Glutamatergic neuron (in vitro differentiated cells): ENCODE data around the gene PRKAG2. TPM values are rescaled to one million over a fixed set of nuclear protein-coding genes. Genes with fewer than 3 reads are reported as not detected.
A peak's percentile ranks its signal among the peaks of the same experiment; 100 is the strongest.

ENCODE experiments used
- DNase-seq: peaks from one replicate; pipeline ENCODE4 v3.0.0; 2022
- H3K27ac Mint-ChIP-seq: one replicate; pipeline ENCODE4 v1.8.0; 2020; ENCODE audit warnings: mild to moderate bottlenecking, mixed read lengths, inconsistent platforms; ENCODE audit not compliant: unreplicated experiment
- H3K27me3 Mint-ChIP-seq: one replicate; pipeline ENCODE4 v1.8.0; 2020; ENCODE audit warnings: mild to moderate bottlenecking, moderate library complexity, mixed read lengths, inconsistent platforms; ENCODE audit not compliant: unreplicated experiment
- H3K36me3 Mint-ChIP-seq: one replicate; pipeline ENCODE4 v1.8.0; 2020; ENCODE audit warnings: mild to moderate bottlenecking, mixed read lengths, inconsistent platforms; ENCODE audit not compliant: unreplicated experiment
- H3K4me1 Mint-ChIP-seq: one replicate; pipeline ENCODE4 v1.8.0; 2020; ENCODE audit warnings: mild to moderate bottlenecking, low read depth, mixed read lengths, inconsistent platforms; ENCODE audit not compliant: unreplicated experiment
- H3K4me3 Mint-ChIP-seq: one replicate; pipeline ENCODE4 v1.8.0; 2020; ENCODE audit warnings: mild to moderate bottlenecking, mixed read lengths, inconsistent platforms; ENCODE audit not compliant: unreplicated experiment
- H3K9me3 Mint-ChIP-seq: one replicate; pipeline ENCODE4 v1.8.0; 2020; ENCODE audit warnings: mild to moderate bottlenecking, moderate library complexity, mixed read lengths, inconsistent platforms; ENCODE audit not compliant: unreplicated experiment
- total RNA-seq: library from RNA; stranded (reverse); fragmentation: NEBNext Ultra II Directional; extraction: Animal tissue kit (Norgen Biotek cat#: 25700); gene quantifications from one replicate; pipeline ENCODE4 v1.2.1, GENCODE V29; 2021; ENCODE audit not compliant: unreplicated experiment
- TF ChIP-seq, protein P1 (sequence below): fragments of 200-600 bp; sonication (generic); IDR thresholded peaks from one replicate; pipeline ENCODE4 v1.5.0; 2021; ENCODE audit not compliant: partially characterized antibody, unreplicated experiment

PRKAG2 gene
- total RNA-seq, 1 donor from 2014 or later = 24.7 TPM

DNA sequence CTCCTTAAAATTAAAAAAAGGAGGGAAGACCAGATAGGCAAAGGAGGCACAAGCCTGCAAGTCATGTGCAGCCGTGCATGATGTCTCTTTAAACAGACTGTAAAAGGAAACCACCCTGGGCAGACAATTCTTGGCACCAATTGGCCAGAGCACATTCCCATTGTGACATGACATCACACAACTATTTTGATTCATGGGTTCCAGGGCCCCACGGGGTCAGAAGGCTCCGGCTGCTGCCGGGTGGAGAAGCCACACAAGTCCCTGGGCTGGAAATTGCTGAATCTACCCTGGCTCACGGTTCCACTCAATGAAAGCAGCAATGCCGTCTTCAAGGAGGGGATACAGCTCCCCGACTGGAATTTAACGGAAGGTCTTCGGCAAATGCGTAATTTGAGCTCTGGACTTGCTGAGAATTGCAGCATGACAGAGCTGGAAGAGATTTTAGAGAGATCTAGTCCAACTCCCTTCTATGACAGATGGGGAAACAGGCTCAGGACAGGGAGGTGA lies 140.5 kb downstream of the PRKAG2 start:
- TF ChIP-seq, protein P1, sequence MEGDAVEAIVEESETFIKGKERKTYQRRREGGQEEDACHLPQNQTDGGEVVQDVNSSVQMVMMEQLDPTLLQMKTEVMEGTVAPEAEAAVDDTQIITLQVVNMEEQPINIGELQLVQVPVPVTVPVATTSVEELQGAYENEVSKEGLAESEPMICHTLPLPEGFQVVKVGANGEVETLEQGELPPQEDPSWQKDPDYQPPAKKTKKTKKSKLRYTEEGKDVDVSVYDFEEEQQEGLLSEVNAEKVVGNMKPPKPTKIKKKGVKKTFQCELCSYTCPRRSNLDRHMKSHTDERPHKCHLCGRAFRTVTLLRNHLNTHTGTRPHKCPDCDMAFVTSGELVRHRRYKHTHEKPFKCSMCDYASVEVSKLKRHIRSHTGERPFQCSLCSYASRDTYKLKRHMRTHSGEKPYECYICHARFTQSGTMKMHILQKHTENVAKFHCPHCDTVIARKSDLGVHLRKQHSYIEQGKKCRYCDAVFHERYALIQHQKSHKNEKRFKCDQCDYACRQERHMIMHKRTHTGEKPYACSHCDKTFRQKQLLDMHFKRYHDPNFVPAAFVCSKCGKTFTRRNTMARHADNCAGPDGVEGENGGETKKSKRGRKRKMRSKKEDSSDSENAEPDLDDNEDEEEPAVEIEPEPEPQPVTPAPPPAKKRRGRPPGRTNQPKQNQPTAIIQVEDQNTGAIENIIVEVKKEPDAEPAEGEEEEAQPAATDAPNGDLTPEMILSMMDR = no peak
- peaks cover 16% of the 10 kb centered on the region for H3K4me1 Mint-ChIP-seq
- peak; percentile 55 for DNase-seq
- H3K9me3 Mint-ChIP-seq = peaks cover 1% of the 10 kb centered on the region
- peaks cover 4% of the 10 kb centered on the region for H3K27me3 Mint-ChIP-seq
- no peaks in the 10 kb centered on the region for H3K36me3 Mint-ChIP-seq
- no peak overlapping the region for H3K4me3 Mint-ChIP-seq
- H3K27ac Mint-ChIP-seq = no peak overlapping the region

DNA sequence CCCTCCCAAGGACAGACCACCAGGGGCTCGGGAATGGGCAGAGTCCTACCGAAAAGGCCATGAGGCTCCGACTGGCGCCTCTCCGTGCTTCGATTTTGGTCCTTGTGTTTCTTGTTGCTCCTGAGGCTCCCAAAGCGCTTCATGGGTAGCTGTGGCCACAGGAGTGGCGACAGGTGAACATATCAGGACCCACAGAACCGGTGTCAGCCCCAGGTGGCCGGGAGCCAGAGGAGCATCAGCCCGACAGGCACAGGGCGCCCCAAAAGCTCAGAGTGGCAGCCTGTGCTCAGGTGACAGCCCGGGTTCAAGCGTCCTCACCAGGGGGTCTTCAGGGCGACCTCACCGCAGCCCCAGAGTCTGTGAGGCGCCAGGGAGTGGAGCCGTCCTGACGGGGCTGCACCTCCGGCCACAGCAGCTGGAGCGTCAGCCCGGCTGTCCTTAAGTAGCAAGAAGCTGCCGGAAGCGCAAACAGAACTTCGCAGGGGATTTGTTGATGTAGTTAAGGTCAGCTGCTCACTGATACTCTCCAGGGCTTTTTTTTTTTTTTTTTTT lies 141.0 kb downstream of the PRKAG2 start:
- H3K27ac Mint-ChIP-seq = no peak overlapping the region
- TF ChIP-seq, protein P1 = no peak
- no peaks in the 10 kb centered on the region for H3K36me3 Mint-ChIP-seq
- peaks cover 1% of the 10 kb centered on the region for H3K9me3 Mint-ChIP-seq
- no peak for DNase-seq
- peaks cover 4% of the 10 kb centered on the region for H3K27me3 Mint-ChIP-seq
- H3K4me1 Mint-ChIP-seq = peaks cover 17% of the 10 kb centered on the region
- no peak overlapping the region for H3K4me3 Mint-ChIP-seq

DNA sequence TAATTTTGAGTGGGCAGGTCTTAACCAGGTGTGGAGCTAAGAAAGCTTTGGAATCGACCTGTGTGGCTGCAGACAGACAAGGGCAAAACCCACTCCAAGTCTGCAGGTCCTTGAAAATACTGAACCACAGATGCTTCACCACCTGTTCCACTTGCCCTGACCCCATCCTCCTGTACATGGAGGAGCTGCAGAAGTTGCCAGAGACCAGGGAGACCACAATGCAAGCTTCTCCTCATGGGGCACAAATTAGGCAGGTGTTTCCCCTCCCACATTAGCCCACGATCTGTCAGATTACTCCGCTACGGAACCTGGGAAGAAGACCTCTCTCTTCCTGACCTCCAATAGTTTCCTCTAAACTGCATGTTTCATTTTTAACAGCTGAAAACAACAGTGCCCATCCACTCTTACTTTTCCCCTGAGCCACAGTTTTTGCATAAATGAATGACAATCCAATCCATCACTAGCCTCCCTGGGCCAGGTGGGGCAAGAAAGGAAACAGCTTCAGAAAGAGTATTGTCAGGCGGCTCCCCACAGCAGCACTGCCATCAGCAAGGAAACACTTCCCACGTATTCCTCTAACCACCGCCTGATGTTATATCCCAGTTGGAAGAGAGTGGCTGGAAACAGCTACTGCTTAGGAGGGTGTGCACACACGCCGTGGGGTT lies 141.6 kb downstream of the PRKAG2 start:
- Mint-ChIP-seq H3K4me3 (no peak overlapping the region), H3K27me3 (peaks cover 4% of the 10 kb centered on the region), H3K9me3 (peaks cover 1% of the 10 kb centered on the region), H3K4me1 (peaks cover 16% of the 10 kb centered on the region), H3K27ac (peak overlapping the region; percentile 12), H3K36me3 (no peaks in the 10 kb centered on the region)
- TF ChIP-seq, protein P1 = no peak
- no peak for DNase-seq

DNA sequence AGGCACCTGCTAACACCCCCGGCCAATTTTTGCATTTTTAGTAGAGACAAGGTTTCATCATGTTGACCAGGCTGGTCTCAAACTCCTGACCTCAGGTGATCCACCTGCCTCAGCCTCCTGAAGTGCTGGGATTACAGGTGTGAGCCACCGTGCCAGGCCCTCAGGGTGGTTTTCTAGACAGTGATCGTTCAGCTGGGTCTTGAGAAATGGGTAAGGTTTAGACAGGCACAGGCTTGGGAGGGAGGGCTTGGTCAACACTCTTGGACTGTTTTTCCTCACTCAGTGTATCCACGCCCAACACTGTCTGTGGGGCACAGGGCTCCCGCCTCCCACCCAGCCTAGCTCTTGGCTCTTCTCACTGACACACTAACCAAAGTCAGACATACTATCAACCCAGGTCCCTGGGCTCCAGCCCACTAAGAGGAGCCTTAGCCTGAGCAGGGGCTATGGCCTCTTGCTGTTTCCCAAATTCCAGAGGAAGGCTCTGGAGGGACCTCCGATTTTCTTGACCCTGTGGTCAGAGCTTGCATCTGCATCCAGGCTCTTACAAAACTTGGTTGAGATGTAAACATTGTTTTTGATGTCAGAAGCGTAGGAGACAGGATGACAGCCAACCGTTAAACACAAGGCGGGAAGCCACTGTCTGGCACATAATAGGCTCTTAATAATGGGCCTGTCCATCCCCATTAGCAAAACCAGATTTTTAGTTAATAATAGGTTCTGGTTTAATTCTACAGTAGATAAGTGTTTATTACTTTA lies 143.9 kb downstream of the PRKAG2 start:
- Mint-ChIP-seq H3K4me3 (no peak overlapping the region), H3K4me1 (peaks cover 25% of the 10 kb centered on the region), H3K36me3 (no peaks in the 10 kb centered on the region), H3K27ac (no peak overlapping the region), H3K9me3 (peaks cover 3% of the 10 kb centered on the region), H3K27me3 (peaks cover 6% of the 10 kb centered on the region)
- no peak for DNase-seq
- TF ChIP-seq, protein P1 = no peak
